A549 (cell line): Measurements from ENCODE around the gene PSAPL1. TPM values are rescaled to one million over a fixed set of nuclear protein-coding genes. Genes with fewer than 3 reads are reported as not detected.

ENCODE experiments used
- ATAC-seq, 2 experiments: fragments of 200-7000 bp in 1 of 2; fragments of >200 bp in 1 of 2; cut with Nextera tagmentation in 1 of 2; cut with Tn5 transposase in 1 of 2; 3 replicates each; pipeline versions ENCODE4 v1.8.0 to v1.9.1; 2018 to 2020; ENCODE audit warnings: mild to moderate bottlenecking in 1 of 2, moderate library complexity in 1 of 2
- CTCF ChIA-PET: fragments of 300-600 bp; sonication (Branson Sonifier 250); formaldehyde crosslinking; extraction: SDS; loops from one replicate; lab custom pipeline; 2021; ENCODE audit warnings: antibody characterized with exemption, inconsistent platforms; lab: Yijun Ruan, JAX
- POLR2A ChIA-PET: fragments of 350-600 bp; formaldehyde crosslinking; extraction: SDS; loops from one replicate; lab custom pipeline; 2021; ENCODE audit warnings: antibody characterized with exemption, inconsistent platforms; lab: Yijun Ruan, JAX
- DNase-seq, 2 experiments: peaks; one replicate each; pipeline versions ENCODE4 v3.0.0 to v3.0.0-alpha.2; 2011 to 2016; ENCODE audit warnings: low read depth in 1 of 2, low spot score in 1 of 2
- FAIRE-seq: peaks from 2 replicates; lab custom pipeline; 2011; peaks lifted over from hg19 to GRCh38; lab: Jason Lieb, UNC
- H3K27ac ChIP-seq, 2 experiments: fragments of >200 bp; sonication (Bioruptor Twin); formaldehyde crosslinking; 3 replicates each; pipeline ENCODE4 v1.5.1; 2016 to 2017
- H3K4me1 ChIP-seq: fragments of >200 bp; sonication (Bioruptor Twin); formaldehyde crosslinking; 3 replicates; pipeline ENCODE4 v1.6.1; 2016
- H3K4me2 ChIP-seq: fragments of >200 bp; sonication (Bioruptor Twin); formaldehyde crosslinking; 3 replicates; pipeline ENCODE4 v1.6.1; 2016
- H3K4me3 ChIP-seq: fragments of >200 bp; sonication (Bioruptor Twin); formaldehyde crosslinking; 3 replicates; pipeline ENCODE4 v1.5.1; 2016
- H3K9me3 ChIP-seq: fragments of >200 bp; sonication (Bioruptor Twin); formaldehyde crosslinking; 3 replicates; pipeline ENCODE4 v1.6.1; 2016
- BHLHE40 ChIP-seq: IDR thresholded peaks from 2 replicates; pipeline ENCODE4 v1.6.1; 2012; ENCODE audit warnings: low read depth, low read length, inconsistent platforms
- CBX8 ChIP-seq: fragments of 200-600 bp; sonication (generic); IDR thresholded peaks from 2 replicates; pipeline ENCODE4 v1.6.1; 2016
- CHD2 ChIP-seq: fragments of 150-350 bp; IDR thresholded peaks from 2 replicates; pipeline ENCODE4 v1.6.1; 2014; ENCODE audit warnings: low read length; ENCODE audit not compliant: partially characterized antibody
- EP300 ChIP-seq, 2 experiments: fragments of >200 bp; sonication (Bioruptor Twin); formaldehyde crosslinking; IDR thresholded peaks; 2 replicates in 1 of 2; 3 replicates in 1 of 2; pipeline ENCODE4 v1.6.1; 2016 to 2017
- FOSB ChIP-seq: fragments of 250-450 bp; sonication (Bioruptor Pico); IDR thresholded peaks from 2 replicates; pipeline ENCODE4 v1.5.0; 2020; ENCODE audit warnings: mild to moderate bottlenecking, moderate library complexity
- FOSL2 ChIP-seq, 2 experiments: fragments of 450-650 bp in 1 of 2; fragments of >200 bp in 1 of 2; sonication (Bioruptor Twin) in 1 of 2; formaldehyde crosslinking; IDR thresholded peaks; 2 replicates each; pipeline versions ENCODE4 v1.5.0 to v1.6.1; 2016 to 2020; ENCODE audit warnings: mild to moderate bottlenecking in 1 of 2, moderate library complexity in 1 of 2
- GATA3 ChIP-seq: IDR thresholded peaks from 2 replicates; pipeline ENCODE4 v1.6.1; 2012; ENCODE audit warnings: borderline replicate concordance
- HDAC2 ChIP-seq: fragments of 200-600 bp; sonication (generic); IDR thresholded peaks from 2 replicates; pipeline ENCODE4 v1.6.1; 2016
- HOXA7 ChIP-seq: fragments of 250-450 bp; sonication (Bioruptor Pico); IDR thresholded peaks from 2 replicates; pipeline ENCODE4 v1.5.0; 2020; ENCODE audit warnings: mild to moderate bottlenecking, moderate library complexity
- JUN ChIP-seq, 2 experiments: fragments of >200 bp; sonication (Bioruptor Twin); formaldehyde crosslinking; IDR thresholded peaks; 2 replicates in 1 of 2; 3 replicates in 1 of 2; pipeline ENCODE4 v1.6.1; 2016 to 2017
- KDM1A ChIP-seq: fragments of 200-600 bp; sonication (generic); IDR thresholded peaks from 2 replicates; pipeline ENCODE4 v1.6.1; 2016; ENCODE audit warnings: low read depth, mild to moderate bottlenecking
- MAFK ChIP-seq: fragments of 450-650 bp; IDR thresholded peaks from 2 replicates; pipeline ENCODE4 v1.6.1; 2014; ENCODE audit not compliant: partially characterized antibody
- MYC ChIP-seq: IDR thresholded peaks from 2 replicates; pipeline ENCODE4 v1.6.1; 2012; ENCODE audit warnings: mild to moderate bottlenecking, inconsistent platforms, low read length, improper control_type of control experiment, borderline replicate concordance
- NFE2L2 ChIP-seq: fragments of 150-350 bp; conservative IDR thresholded peaks from 2 replicates; pipeline ENCODE4 v1.6.1; 2014; ENCODE audit warnings: low read length
- NPAS2 ChIP-seq: fragments of 250-450 bp; sonication (Bioruptor Pico); IDR thresholded peaks from 2 replicates; pipeline ENCODE4 v1.8.0; 2022; ENCODE audit warnings: mild to moderate bottlenecking, moderate library complexity, borderline replicate concordance
- POLR2A ChIP-seq: IDR thresholded peaks from 2 replicates; pipeline ENCODE4 v1.6.1; 2012; ENCODE audit warnings: mild to moderate bottlenecking, low read length
- RFX5 ChIP-seq: fragments of 450-650 bp; IDR thresholded peaks from 2 replicates; pipeline ENCODE4 v1.7.1; 2014; ENCODE audit warnings: antibody characterized with exemption, mild to moderate bottlenecking, moderate library complexity
- RNF2 ChIP-seq: fragments of 200-600 bp; sonication (generic); IDR thresholded peaks from 2 replicates; pipeline ENCODE4 v1.6.1; 2016; ENCODE audit warnings: low read depth, mild to moderate bottlenecking, antibody characterized with exemption, moderate library complexity, borderline replicate concordance
- TFCP2L1 ChIP-seq: fragments of 250-450 bp; sonication (Bioruptor Pico); IDR thresholded peaks from 2 replicates; pipeline ENCODE4 v1.5.0; 2021; ENCODE audit warnings: mild to moderate bottlenecking
- TP53 ChIP-seq: fragments of 250-450 bp; sonication (Bioruptor Pico); IDR thresholded peaks from 2 replicates; pipeline ENCODE4 v1.5.0; 2021; ENCODE audit warnings: mild to moderate bottlenecking, moderate library complexity
- ZFP36 ChIP-seq: fragments of 450-650 bp; IDR thresholded peaks from 2 replicates; pipeline ENCODE4 v1.6.1; 2014; ENCODE audit warnings: borderline replicate concordance; ENCODE audit not compliant: partially characterized antibody
- ZNF302 ChIP-seq: fragments of 250-450 bp; sonication (Bioruptor Pico); IDR thresholded peaks from 2 replicates; pipeline ENCODE4 v1.9.0; 2021; ENCODE audit warnings: inconsistent platforms, mild to moderate bottlenecking, moderate library complexity
- ZSCAN20 ChIP-seq: fragments of 250-450 bp; sonication (Bioruptor Pico); IDR thresholded peaks from 2 replicates; pipeline ENCODE4 v1.8.0; 2022; ENCODE audit warnings: mild to moderate bottlenecking, moderate library complexity
- WGBS: methylation state at CpG from one replicate; pipeline ENCODE4 v1.1.6; 2017; ENCODE audit errors: missing lambda C conversion rate; 5-methylcytosine and 5-hydroxymethylcytosine counted together
- polyA plus RNA-seq, 4 experiments: library from polyadenylated mRNA; depleted of rRNA in 3 of 4; stranded (reverse); fragments of >200 nt; fragmentation: RNase III in 1 of 4; extraction: RNeasy Plus Mini Kit Qiagen cat#74134 plus additional on column Dnase treatment in 1 of 4; gene quantifications; 2 replicates in 3 of 4; 3 replicates in 1 of 4; pipeline ENCODE4 v1.2.3, GENCODE V29; 2011 to 2017
- TF ChIP-seq, protein P1 (sequence below): IDR thresholded peaks from 2 replicates; pipeline ENCODE4 v1.6.1; 2012
- TF ChIP-seq, protein P2 (sequence below): fragments of >200 bp; sonication (Bioruptor Twin); formaldehyde crosslinking; IDR thresholded peaks from 3 replicates; pipeline ENCODE4 v1.6.1; 2016
- TF ChIP-seq, protein P3 (sequence below): fragments of 150-350 bp; IDR thresholded peaks from 2 replicates; pipeline ENCODE4 v1.6.1; 2014; ENCODE audit warnings: low read depth, mild to moderate bottlenecking, low read length
- TF ChIP-seq, protein P4 (sequence below): IDR thresholded peaks from 2 replicates; pipeline ENCODE4 v1.6.1; 2012

PSAPL1 gene
- polyA plus RNA-seq, 2 of the 4 experiments (the other 2 are of a cell fraction), result 0.04 to 0.05 TPM

DNA sequence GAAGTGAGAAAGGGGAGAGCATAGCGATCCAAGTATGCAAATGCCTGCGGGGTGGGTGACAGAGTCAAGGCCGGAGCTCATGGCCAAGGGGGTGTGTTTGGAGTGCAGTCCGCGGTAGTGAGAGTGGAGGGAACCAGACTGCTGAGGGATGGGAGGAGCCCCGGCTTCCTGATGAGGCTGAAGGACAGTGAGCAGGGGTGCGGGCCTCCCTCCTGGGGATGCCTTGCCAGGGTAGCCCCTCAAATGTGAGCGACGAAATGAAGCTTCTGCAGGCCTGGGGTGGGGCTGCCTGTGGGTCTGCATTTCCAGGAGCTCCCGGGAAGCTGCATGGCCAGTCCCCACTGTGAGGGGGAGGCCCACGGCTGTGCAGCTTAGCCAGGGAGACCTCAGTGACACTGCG lies 45.0 kb downstream of the PSAPL1 start:
- TF ChIP-seq NFE2L2 (no peak), TFCP2L1 (CRISPR knock-in tag) (no peak), FOSB (no peak), CHD2 (no peak), CBX8 (no peak), HDAC2 (no peak), TP53 (CRISPR knock-in tag) (no peak), MYC (no peak), GATA3 (no peak), RFX5 (no peak), NPAS2 (CRISPR knock-in tag) (no peak), FOSL2 (IDR thresholded peaks at IDR 0.05) (no peak), FOSL2 (CRISPR knock-in tag; IDR thresholded peaks at IDR 0.05) (no peak), ZFP36 (no peak)
- TF ChIP-seq, protein P1, sequence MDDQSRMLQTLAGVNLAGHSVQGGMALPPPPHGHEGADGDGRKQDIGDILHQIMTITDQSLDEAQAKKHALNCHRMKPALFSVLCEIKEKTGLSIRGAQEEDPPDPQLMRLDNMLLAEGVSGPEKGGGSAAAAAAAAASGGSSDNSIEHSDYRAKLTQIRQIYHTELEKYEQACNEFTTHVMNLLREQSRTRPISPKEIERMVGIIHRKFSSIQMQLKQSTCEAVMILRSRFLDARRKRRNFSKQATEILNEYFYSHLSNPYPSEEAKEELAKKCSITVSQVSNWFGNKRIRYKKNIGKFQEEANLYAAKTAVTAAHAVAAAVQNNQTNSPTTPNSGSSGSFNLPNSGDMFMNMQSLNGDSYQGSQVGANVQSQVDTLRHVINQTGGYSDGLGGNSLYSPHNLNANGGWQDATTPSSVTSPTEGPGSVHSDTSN, result no peak
- TF ChIP-seq, all 56 proteins: peak for 0
- H3K9me3 ChIP-seq, result no peaks in the 10 kb centered on the region
- FAIRE-seq (no peak), ATAC-seq (no peak), DNase-seq (no peak)
- WGBS, result 71% methylated on average over 12 of the region's 12 CpGs
- no peak overlapping the region for H3K27ac ChIP-seq
- CTCF ChIA-PET, result no interaction called here
- H3K4me3 ChIP-seq, result no peak overlapping the region
- no peak overlapping the region for H3K4me2 ChIP-seq
- POLR2A ChIA-PET, result no interaction called here
- H3K4me1 ChIP-seq, result peaks cover 5% of the 10 kb centered on the region; the same call in 2 of the 3 replicates

DNA sequence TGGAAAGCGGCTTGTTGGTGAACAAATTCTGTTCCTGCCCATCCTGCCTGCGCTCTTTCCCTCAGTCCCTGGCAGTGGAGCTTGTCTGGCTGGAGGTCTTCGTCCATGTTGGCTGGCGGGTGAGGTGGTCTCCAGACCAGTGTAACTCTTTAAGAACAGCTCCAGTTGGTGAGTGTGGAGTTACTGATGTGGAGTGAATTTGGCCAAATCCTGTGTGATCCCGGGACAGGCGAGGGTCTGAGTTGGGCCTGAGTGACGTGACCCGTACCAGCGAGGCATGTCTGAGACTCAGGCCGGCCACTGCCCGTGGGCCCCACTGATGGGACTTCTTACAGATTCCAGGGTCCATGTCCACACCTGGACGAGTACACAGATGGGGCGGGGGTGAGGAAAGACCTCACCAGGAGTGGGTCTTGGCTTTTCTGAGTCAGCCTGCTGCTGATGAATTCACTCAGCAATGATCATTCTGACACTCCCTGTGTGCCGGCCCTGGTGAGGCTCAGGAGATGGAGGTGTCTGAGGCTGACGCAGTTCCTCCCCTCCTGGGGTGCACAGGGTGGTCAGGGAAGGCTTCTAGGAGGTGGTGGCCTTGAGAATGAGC lies 45.5 kb downstream of the PSAPL1 start:
- 84% methylated on average over 10 of the region's 15 CpGs for WGBS
- ATAC-seq (no peak), DNase-seq (no peak), FAIRE-seq (no peak)
- Histone ChIP-seq H3K4me1 (no peaks in the 10 kb centered on the region), H3K27ac (no peak overlapping the region), H3K9me3 (no peaks in the 10 kb centered on the region), H3K4me2 (no peak overlapping the region), H3K4me3 (no peak overlapping the region)
- ChIA-PET CTCF (no interaction called here), POLR2A (no interaction called here)
- TF ChIP-seq, protein P2, sequence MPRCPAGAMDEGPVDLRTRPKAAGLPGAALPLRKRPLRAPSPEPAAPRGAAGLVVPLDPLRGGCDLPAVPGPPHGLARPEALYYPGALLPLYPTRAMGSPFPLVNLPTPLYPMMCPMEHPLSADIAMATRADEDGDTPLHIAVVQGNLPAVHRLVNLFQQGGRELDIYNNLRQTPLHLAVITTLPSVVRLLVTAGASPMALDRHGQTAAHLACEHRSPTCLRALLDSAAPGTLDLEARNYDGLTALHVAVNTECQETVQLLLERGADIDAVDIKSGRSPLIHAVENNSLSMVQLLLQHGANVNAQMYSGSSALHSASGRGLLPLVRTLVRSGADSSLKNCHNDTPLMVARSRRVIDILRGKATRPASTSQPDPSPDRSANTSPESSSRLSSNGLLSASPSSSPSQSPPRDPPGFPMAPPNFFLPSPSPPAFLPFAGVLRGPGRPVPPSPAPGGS, result no peak
- TF ChIP-seq ZNF302 (no peak), EP300 (IDR thresholded peaks at IDR 0.05) (no peak), GATA3 (no peak), BHLHE40 (no peak), RNF2 (no peak), HOXA7 (no peak), FOSL2 (IDR thresholded peaks at IDR 0.05) (no peak), FOSL2 (CRISPR knock-in tag; IDR thresholded peaks at IDR 0.05) (no peak), ZSCAN20 (CRISPR knock-in tag) (no peak), KDM1A (no peak), POLR2A (no peak), NPAS2 (CRISPR knock-in tag) (no peak), MAFK (no peak), JUN (IDR thresholded peaks at IDR 0.05) (no peak)
- TF ChIP-seq, protein P3, sequence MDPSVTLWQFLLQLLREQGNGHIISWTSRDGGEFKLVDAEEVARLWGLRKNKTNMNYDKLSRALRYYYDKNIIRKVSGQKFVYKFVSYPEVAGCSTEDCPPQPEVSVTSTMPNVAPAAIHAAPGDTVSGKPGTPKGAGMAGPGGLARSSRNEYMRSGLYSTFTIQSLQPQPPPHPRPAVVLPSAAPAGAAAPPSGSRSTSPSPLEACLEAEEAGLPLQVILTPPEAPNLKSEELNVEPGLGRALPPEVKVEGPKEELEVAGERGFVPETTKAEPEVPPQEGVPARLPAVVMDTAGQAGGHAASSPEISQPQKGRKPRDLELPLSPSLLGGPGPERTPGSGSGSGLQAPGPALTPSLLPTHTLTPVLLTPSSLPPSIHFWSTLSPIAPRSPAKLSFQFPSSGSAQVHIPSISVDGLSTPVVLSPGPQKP, result no peak
- TF ChIP-seq, protein P4, sequence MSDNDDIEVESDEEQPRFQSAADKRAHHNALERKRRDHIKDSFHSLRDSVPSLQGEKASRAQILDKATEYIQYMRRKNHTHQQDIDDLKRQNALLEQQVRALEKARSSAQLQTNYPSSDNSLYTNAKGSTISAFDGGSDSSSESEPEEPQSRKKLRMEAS, result no peak
